Panc1 (cell line): ENCODE results near the gene GLIPR2. TPM values are rescaled to one million over a fixed set of nuclear protein-coding genes. Genes with fewer than 3 reads are reported as not detected.
"Not testable (repeated sequence)": the region's sequence is repeated elsewhere in the genome, so short reads cannot be mapped to it uniquely, and the experiment has no call there.

Experiments
- ATAC-seq: fragments of 200-7000 bp; cut with Tn5 transposase; 2 replicates; pipeline ENCODE4 v1.9.1; 2020; ENCODE audit warnings: mild to moderate bottlenecking, moderate library complexity
- BruUV-seq: library from RNA; stranded (reverse); fragments of 400-500 nt; replicated peaks from 2 replicates; lab custom pipeline; 2021; lab: Mats Ljungman, UMichigan
- CTCF ChIA-PET: fragments of 300-600 bp; sonication (Branson Sonifier 250); formaldehyde crosslinking; loops from one replicate; lab custom pipeline; 2022; ENCODE audit warnings: antibody characterized with exemption; lab: Charles Lee
- POLR2A ChIA-PET: fragments of 300-600 bp; sonication (Branson Sonifier 250); formaldehyde crosslinking; loops from one replicate; lab custom pipeline; 2022; ENCODE audit warnings: antibody characterized with exemption; lab: Charles Lee
- DNase-seq: peaks from one replicate; pipeline ENCODE4 v3.0.0-alpha.2; 2010; ENCODE audit warnings: low read depth, low spot score
- H3K27ac ChIP-seq: 2 replicates; pipeline ENCODE4 v1.5.1; 2011; ENCODE audit warnings: mild to moderate bottlenecking, low read length, inconsistent platforms
- H3K27me3 ChIP-seq: fragments of 200-500 bp; sonication (Bioruptor generic); 2 replicates; pipeline ENCODE4 v1.6.0; 2014; ENCODE audit warnings: low read length, inconsistent platforms; ENCODE audit not compliant: control insufficient read depth, insufficient read depth
- H3K36me3 ChIP-seq: fragments of 200-500 bp; sonication (Bioruptor generic); 2 replicates; pipeline ENCODE4 v1.5.1; 2014; ENCODE audit warnings: inconsistent platforms, mild to moderate bottlenecking, low read length, moderate library complexity; ENCODE audit not compliant: control insufficient read depth, insufficient read depth
- H3K4me1 ChIP-seq: 2 replicates; pipeline ENCODE4 v1.5.1; 2011; ENCODE audit warnings: inconsistent platforms, mild to moderate bottlenecking, low read length, moderate library complexity; ENCODE audit not compliant: control insufficient read depth, insufficient read depth
- H3K4me3 ChIP-seq, 2 experiments: 2 replicates each; pipeline ENCODE4 v1.5.1; 2011 to 2012; ENCODE audit warnings: low read depth in 2 of 2, low read length in 2 of 2, mild to moderate bottlenecking in 2 of 2, inconsistent platforms in 1 of 2, moderate library complexity in 1 of 2
- H3K9me3 ChIP-seq: fragments of 200-500 bp; sonication (Bioruptor generic); 2 replicates; pipeline ENCODE4 v1.5.1; 2014; ENCODE audit warnings: low read depth, mild to moderate bottlenecking, inconsistent platforms, low read length, moderate library complexity; ENCODE audit not compliant: control insufficient read depth, insufficient read depth
- CTCF ChIP-seq: fragments of 450-650 bp; IDR thresholded peaks from 2 replicates; pipeline ENCODE4 v1.5.1; 2017; ENCODE audit warnings: mild to moderate bottlenecking
- POLR2AphosphoS5 ChIP-seq: IDR thresholded peaks from 2 replicates; pipeline ENCODE4 v1.6.1; 2012; ENCODE audit warnings: mild to moderate bottlenecking, low read depth, low read length, moderate library complexity
- REST ChIP-seq, 2 experiments: IDR thresholded peaks; 2 replicates each; pipeline ENCODE4 v1.6.1; 2011 to 2012; ENCODE audit warnings: low read depth in 2 of 2, control low read depth in 1 of 2, low read length in 1 of 2, mild to moderate bottlenecking in 1 of 2, moderate library complexity in 1 of 2; ENCODE audit not compliant: insufficient read depth in 1 of 2
- SIN3A ChIP-seq: IDR thresholded peaks from 2 replicates; pipeline ENCODE4 v1.6.1; 2012; ENCODE audit warnings: low read depth, mild to moderate bottlenecking, low read length, moderate library complexity, borderline replicate concordance; ENCODE audit not compliant: insufficient read depth
- TCF7L2 ChIP-seq: IDR thresholded peaks from 2 replicates; pipeline ENCODE4 v1.6.1; 2011; ENCODE audit warnings: mild to moderate bottlenecking, low read depth, low read length, inconsistent platforms
- in situ Hi-C: cut with HindIII; loops from 2 replicates; pipeline ENCODE4 v1.10.0; 2016; ENCODE audit warnings: low sequenced_read_pairs, low pct_unique_long_range_greater_than_20kb
- intact Hi-C: fragments of 100-400 bp; cut with micrococcal nuclease; formaldehyde crosslinking; loops from one replicate; pipeline ENCODE4 v1.10.0; 2022; ENCODE audit not compliant: unreplicated experiment
- total RNA-seq: library from RNA; stranded (reverse); gene quantifications from one replicate; pipeline ENCODE4 v1.2.1, GENCODE V29; 2021; ENCODE audit not compliant: unreplicated experiment

GLIPR2 gene
- total RNA-seq, 1 experiment from 2014 or later: 4.9 TPM

GRCh38 chr9:36175209-36175608, 38.7 kb downstream of the GLIPR2 start:
- in situ Hi-C loops, BruUV-seq, H3K4me3 ChIP-seq, H3K27ac ChIP-seq, H3K4me1 ChIP-seq, H3K36me3 ChIP-seq, H3K9me3 ChIP-seq, ATAC-seq, CTCF ChIA-PET, intact Hi-C loops, DNase-seq, H3K27me3 ChIP-seq: not testable (repeated sequence)
- POLR2A ChIA-PET: interaction anchor here (0.6 kb wide), 1 partner anchor 74 kb away, joined by 7 read pairs; no protein-coding TSS in a partner anchor

- intact Hi-C loops, H3K27ac ChIP-seq, ATAC-seq, H3K9me3 ChIP-seq, H3K4me3 ChIP-seq, BruUV-seq, CTCF ChIA-PET, H3K36me3 ChIP-seq, DNase-seq, in situ Hi-C loops, H3K4me1 ChIP-seq, H3K27me3 ChIP-seq, POLR2A ChIA-PET: not testable (repeated sequence)
These were observed 40.0 kb downstream of the GLIPR2 start for GRCh38 chr9:36176496-36176895.

DNA sequence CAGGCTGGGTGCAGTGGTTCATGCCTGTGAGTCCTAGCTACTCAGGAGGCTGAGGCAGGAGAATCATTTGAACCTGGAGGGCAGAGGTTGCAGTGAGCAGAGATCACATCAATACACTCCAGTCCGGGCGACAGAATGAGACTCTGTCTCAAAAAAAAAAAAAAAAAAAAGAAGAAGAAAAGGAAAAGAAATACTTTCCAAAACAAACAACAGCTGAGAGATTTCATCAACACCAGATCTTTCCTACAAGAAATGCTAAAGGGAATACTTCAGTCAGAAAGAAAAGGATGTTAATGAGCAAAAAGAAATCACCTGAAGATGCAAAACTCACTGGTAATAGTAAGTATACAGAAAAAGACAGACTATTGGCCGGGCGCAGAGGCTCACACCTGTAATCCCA, 41.0 kb downstream of the GLIPR2 start:
- Histone ChIP-seq H3K4me3 (no peak overlapping the region), H3K27ac (no peak overlapping the region), H3K36me3 (no peaks in the 10 kb centered on the region), H3K4me1 (no peaks in the 10 kb centered on the region), H3K9me3 (no peaks in the 10 kb centered on the region), H3K27me3 (no peaks in the 10 kb centered on the region)
- BruUV-seq: no TSS peak
- intact Hi-C loops: no loop called here
- in situ Hi-C loops: no loop called here
- DNase-seq (no peak), ATAC-seq (no peak)
- CTCF ChIA-PET: interaction anchor here (1.0 kb wide), 1 partner anchor 13 kb away, joined by 4 read pairs; the partner anchor contains the start of gene CLTA
- TF ChIP-seq POLR2AphosphoS5: no peak
- no peak for TF ChIP-seq SIN3A
- no peak for TF ChIP-seq REST (IDR thresholded peaks at IDR 0.05; ENCODE audit: insufficient read depth in 1 of 2, low read depth in 2 of 2, low read length in 1 of 2)
- TF ChIP-seq CTCF: no peak
- TF ChIP-seq TCF7L2: no peak
- POLR2A ChIA-PET: interaction anchor here (0.6 to 0.7 kb wide), 4 partner anchors 13 to 226 kb away, joined by 3 to 8 read pairs (median 6); no protein-coding TSS in a partner anchor

- H3K36me3 ChIP-seq, H3K27me3 ChIP-seq, DNase-seq, in situ Hi-C loops, H3K27ac ChIP-seq, ATAC-seq, intact Hi-C loops, H3K9me3 ChIP-seq, CTCF ChIA-PET, H3K4me1 ChIP-seq, BruUV-seq, H3K4me3 ChIP-seq: not testable (repeated sequence)
- POLR2A ChIA-PET: interaction anchor here (0.6 kb wide), 1 partner anchor 111 kb away, joined by 3 read pairs; no protein-coding TSS in a partner anchor
These were observed 43.7 kb downstream of the GLIPR2 start for GRCh38 chr9:36180243-36180642.
